ENCODE data around the gene SYCP3.
A peak's percentile ranks its signal among the peaks of the same experiment; 100 is the strongest.

- TF ChIP-seq CTCF (IDR thresholded peaks at IDR 0.05): no peak
- TF ChIP-seq POLR2AphosphoS5 (IDR thresholded peaks at IDR 0.05): peak in 2 of 3 donors; percentile 36 to 57
- no peak for TF ChIP-seq POLR2A (IDR thresholded peaks at IDR 0.05)
- TF ChIP-seq EP300 (IDR thresholded peaks at IDR 0.05): no peak
These were observed 41.1 kb downstream of the SYCP3 start for GRCh38 chr12:101697930-101698799.

All from stomach (tissue), 4 donors.